NCI-H460 (cell line): ENCODE measurements around the gene MAB21L1. TPM values are rescaled to one million over a fixed set of nuclear protein-coding genes. Genes with fewer than 3 reads are reported as not detected.

Experiments
- DNase-seq: peaks from one replicate; pipeline ENCODE4 v3.0.0-alpha.2; 2016; ENCODE audit warnings: low read depth; ENCODE audit errors: extremely low read depth
- total RNA-seq: library from RNA; depleted of rRNA; stranded (reverse); fragments of >200 nt; shearing (Covaris generic); gene quantifications from 2 replicates; pipeline ENCODE4 v1.2.3, GENCODE V29; 2014

The MAB21L1 gene
- total RNA-seq, 1 experiment from 2014 or later = not detected

DNA sequence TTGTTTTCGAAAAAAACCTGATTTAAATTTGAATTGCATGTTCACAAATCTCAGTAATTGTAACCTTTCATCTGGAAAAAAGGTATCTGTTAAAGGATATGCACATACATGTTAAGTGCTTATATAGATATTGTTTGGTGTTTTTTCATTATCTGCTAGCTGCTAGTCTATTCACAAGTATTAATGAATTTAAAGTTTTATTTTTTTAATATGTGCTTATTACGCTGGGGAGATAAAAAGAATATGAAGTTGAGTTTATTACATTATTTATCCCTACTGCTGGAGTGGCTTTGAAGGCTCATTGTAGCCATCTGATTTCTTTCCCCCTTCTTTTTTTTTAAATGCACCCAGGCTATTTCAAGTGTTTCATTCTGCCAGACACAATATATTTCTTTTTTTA, 3.9 kb upstream of the MAB21L1 start:
- DNase-seq = no peak

- no peak for DNase-seq
These were observed 3.2 kb upstream of the MAB21L1 start for GRCh38 chr13:35479706-35480105.

DNA sequence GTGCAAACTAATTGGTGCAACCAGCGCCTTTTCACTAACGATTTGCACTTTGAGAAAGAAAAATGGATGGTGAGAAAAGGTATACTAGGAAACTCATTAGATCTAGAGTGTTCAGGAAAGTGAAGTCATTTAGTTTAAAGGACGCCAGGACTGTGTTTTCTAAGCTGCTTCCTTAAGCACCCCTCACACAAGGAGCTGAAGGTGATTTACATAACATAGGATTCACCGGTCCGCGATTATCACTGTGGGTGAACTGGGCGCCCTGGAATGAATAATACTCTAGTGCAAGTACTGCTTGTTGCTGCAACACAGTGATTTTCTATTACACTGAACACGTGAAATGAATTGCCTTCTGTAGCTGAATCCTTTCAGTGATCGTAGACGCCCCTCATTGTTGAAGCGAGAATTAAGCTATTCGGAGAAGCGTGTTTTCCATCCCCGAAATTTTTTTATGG, 2.6 kb upstream of the MAB21L1 start:
- DNase-seq = no peak

DNA sequence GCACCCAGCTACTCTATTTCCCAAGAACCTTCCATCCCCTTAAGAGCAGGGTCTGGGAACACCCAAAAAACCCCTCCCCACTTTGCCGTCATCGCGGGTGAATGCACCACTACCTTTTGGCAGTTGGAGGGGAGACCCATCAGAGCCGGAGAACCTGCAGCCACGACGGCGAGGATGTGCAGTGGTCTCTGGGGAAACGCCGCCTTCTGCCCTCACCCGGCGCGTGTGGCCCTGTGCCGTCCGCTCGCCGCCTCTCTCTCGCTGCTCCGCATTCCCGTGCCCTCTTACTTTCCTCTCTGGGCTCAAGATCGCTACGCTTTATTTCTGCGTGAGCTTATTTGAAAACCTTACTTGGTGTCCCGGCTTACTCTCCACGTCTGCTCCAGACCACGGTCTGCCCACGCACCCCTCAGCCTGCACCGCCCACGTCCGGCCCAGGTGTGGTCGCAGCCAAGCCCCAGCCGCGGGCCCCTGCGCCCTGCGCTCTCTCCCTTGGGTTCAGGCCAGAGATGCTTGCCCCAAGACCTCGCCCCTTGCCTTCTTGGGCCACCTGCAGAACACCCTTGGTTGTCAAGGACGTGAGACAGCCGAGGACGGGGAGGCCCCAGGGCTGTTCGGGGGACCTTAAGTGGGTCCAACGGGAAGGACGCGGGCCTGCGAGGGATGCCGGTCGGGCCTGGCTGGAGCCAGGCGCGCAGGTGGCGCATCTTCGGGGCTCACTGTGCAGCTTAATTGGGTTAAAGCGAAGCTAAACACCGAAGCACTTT, 2.0 kb upstream of the MAB21L1 start:
- no peak for DNase-seq

GRCh38 chr13:35477386-35477946, 977 bp upstream of the MAB21L1 start:
- DNase-seq = no peak

DNA sequence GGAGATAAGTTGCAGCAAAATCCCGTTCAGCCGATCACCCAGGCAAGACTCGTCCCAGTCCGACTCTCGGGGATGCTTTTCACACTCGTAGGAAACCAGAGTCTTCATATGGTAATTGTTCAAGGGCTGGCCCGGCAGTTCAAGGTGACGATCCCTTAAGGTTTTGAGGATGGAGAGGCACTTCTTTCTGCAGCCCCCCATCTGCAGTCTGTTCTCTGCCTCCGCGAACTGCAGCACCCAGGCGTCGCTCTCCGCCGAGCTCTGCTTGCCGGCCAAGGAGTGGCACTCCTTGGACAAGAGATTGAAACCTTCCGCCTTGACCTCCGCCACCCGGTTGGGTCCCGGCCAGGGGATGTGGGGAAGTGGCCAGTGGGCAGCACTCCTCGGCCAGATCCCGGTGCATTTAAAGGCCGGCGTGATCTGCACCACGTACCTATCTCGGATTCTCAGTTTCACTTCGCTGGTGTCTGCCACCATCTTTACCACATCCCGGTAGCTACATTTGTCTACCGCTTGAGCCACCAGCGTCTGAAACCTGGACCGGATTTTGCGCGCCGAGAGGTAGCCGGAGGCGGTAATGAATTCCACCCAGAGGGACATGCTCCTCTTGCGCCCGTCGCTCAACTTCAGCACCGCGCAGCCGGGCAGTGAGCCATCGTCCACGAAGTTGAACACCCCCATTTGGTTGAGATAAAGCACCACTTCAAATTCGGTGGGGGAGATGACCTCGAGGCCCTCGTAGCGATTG, 1.1 kb downstream of the MAB21L1 start:
- DNase-seq = no peak

DNA sequence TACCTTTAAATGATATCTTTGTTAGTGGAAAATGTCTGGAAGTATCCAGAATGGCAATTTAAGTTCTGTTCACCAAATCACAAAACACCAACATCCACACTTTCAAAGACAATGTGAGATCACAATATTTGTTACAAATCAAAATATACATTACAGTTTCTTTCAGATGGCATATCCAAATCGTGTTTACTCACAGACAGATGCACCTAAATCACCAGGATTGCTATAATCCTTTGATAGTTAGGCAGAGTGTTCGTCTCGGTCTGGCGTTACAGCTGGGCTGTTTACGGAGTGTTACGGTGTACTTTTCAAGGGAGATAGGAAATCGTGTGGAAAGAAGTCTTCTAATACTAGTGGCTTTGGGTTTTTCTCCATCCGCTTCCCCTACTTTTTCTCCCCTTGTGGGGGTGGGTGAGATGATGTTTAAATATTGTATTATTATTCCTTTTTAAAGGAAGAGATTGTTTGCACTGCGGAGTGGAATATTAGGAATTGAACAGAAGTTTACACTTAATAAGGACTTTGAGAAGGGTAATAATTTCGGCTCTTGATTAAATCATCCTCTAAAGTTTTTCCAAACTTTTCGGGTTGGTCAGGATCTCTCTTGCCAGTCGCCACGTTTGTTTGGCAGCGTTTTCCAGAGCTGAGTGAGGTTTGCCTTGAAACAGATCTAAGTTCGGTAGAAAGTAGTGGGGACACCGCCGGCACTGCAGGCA, 1.8 kb downstream of the MAB21L1 start:
- DNase-seq = no peak

DNA sequence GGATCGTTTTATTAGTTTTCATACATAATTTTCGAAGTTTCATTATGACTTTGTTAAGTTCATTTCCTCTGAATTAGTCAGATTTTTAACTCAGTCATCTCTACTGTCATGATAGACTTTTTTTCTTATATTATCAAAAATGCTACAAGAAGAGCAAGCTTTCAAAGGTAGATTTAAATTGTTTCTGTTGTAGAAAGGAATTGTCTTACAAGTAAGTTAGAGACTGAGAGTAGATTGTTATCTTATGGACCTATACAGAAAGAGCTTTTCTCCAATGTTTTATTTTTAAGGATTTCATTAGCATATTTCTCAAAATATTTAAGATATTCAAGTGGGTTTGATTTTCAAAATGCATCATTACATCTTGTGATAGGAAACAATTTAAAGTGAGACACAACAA, 2.7 kb downstream of the MAB21L1 start:
- no peak for DNase-seq

GRCh38 chr13:35473206-35473775, 3.2 kb downstream of the MAB21L1 start:
- DNase-seq = no peak

- DNase-seq = no peak
These were observed 4.1 kb downstream of the MAB21L1 start for GRCh38 chr13:35472323-35472881.

DNA sequence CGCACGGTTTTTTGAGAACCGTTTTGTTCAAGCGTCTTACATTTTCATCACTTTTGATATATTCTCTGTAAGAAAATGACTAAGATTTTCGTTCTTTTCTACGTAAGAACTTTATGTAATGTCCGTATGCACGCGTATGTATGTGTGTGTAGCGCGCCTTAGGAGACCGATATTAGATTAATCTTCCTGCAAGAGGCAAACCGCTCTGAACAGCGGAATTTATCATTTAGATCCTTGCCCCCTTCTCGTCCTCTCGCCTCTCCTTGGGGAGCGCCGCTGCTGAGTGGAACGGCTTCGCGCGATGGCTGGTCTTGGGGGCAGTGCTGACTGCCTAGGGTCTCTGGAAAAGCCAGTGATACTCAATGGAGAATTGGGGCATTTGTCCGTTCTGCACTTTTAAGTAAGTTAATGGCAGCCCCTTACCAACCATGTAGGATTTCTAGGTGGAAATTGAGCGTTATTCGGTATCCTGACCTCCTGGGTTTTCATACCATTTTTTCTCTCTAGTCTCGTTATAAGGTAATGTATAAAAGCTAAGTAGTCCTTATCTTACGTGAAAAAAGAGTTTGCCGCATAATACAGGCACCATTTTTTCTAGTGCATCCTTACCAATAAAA, 4.7 kb downstream of the MAB21L1 start:
- DNase-seq = no peak

DNA sequence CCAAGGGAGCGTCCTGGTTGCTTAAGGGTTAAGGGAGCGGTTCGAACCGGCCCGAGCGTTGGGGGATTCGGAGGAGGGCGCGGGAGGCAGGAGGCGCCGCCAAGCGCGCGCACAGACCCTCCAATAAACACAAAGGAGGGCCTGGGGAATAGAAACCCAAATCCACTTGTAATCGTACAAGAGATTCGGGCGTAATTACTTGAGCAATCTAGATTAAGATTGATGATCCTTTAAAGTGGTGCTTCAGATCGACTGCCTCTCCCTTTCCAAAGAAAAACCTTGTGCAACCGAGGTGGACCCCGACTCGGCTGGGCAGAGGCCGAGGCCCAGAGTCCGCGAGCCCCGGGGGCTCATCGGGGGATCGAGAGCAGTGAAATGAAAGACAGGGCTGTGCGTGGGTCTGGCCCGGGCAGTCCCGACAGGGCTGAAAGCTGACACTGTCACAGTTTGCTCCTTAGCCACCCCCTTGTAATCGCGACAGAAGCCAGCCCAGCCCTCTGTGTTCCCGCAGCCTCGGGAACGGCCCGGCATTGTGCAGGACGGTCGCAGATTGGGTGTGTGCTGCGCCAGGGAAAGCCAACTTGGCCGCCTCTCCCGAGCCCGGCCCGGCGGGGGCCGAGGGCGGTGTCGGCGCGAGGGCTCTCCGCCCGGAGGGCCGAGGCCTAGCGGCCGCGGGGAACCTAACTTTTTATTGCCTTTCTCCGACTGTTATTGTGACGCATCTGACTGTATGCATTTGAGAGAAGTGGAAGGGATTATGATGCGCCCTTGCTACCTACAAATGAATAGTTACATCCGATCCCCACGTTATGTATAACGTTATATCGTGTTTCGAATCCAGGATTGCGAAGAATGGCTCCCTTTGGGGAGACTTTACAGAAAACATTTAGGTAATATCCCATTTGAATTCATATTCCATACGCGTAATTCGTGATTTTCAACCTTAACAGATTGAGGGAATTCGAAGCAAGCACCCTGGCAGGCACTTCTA, 5.5 kb downstream of the MAB21L1 start:
- DNase-seq = no peak

DNA sequence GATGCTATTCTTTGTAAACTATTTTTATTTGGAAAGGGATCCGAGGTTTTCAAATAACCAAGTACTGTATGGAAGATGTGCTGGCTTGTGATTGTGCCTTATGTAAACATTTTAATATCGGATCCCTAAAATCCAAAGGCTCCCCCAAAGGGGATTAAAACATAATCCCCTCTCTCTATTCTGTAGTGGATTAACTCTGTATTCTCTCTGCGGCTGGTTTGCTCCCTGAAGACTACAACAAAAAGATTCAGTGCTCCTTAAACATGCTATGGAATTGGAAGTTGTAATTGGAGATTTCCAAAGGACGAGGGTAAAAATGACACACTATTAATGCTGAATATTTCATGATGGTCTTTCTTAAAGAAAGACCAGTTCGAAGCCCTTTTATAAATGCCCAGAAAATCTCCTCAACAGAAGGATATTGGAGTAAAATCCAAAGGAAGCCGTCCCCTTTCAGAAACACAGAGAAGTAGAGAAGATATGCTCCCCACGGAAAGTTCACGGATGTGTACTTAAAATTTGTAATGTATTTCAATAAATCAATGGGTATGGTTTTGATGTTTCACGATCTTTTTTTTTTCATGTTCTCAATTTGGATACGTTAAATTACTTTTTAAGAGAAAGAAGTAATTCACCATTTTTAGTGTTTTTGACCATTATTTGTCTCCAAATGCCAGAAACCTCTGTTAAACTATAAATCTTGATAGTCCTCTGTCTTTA, 6.5 kb downstream of the MAB21L1 start:
- no peak for DNase-seq

DNA sequence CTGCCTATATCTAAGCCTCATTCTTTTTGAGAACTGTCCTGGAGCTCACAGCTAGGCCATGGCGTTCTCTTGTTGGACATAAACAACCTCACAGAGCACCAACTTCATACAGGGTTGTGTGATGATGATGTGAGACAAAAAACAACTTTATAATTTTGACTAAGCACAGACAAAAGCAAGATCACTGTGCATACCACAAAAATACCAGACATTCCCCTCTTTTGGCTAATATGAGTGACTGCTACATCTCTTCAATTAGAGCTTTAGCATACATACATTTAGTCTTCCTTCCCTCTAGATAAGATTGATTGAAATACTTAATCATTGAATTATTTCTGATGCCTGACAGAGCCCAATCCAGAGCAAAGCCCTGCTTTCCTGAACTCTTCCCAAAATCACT, 8.3 kb downstream of the MAB21L1 start:
- DNase-seq = no peak

GRCh38 chr13:35465371-35465770, 11.1 kb downstream of the MAB21L1 start:
- DNase-seq = no peak

GRCh38 chr13:35460061-35460460, 16.4 kb downstream of the MAB21L1 start:
- no peak for DNase-seq

DNA sequence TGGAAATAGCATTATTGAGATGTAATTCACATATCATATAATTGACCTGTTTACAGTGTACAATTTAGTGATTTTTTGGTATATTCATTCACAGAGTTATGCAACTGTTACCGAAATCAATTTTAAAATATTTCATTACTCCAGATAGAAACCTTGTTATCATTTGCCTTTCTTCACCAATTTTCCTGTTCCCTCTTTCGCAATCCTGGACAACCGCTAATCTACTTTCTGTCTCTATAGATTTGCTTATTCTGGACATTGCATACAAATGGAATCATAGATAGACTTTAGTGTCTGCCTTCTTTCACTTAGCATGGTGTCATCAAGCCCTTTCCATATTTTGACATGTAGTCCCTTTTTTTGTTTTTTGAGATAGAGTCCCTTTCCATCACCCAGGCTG, 19.2 kb downstream of the MAB21L1 start:
- no peak for DNase-seq

DNA sequence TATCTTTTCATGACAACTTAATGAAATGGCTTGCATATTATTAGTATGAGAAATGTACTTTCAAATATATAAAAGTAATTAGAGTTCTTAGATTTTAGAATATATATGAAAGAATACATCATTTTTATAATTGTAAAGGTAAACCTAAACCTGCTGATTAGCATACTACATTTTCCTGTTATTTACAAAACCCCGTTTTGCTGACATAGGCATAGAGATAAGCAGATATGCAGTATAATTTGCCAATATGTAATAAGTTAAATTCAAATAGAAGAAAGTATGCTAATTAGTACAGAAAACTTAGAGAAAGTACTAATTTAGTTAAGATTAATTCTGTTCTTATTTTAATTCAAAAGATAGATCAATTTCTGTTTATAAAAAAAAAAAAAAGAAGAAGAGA, 21.5 kb downstream of the MAB21L1 start:
- no peak for DNase-seq
